Activated CD4-positive, alpha-beta T cell treated with anti-CD3 and anti-CD28 coated beads, Interleukin-2, amount 50 U/mL, for 24 hours (primary cell): ENCODE measurements around the gene LDLRAD4.

Source experiments
- DNase-seq, 2 donors: peaks; one replicate each; pipeline ENCODE4 v3.0.0-alpha.2; 2020; ENCODE audit warnings: low read depth in 1 of 2, low spot score in 1 of 2

The LDLRAD4 gene

GRCh38 chr18:13608791-13609532, 390.4 kb downstream of the LDLRAD4 start:
- peak in 1 of 2 donors; percentile 16 for DNase-seq

- DNase-seq, result no peak
Measured at GRCh38 chr18:13610555-13611141, 392.1 kb downstream of the LDLRAD4 start.

GRCh38 chr18:13611142-13611600, 392.6 kb downstream of the LDLRAD4 start:
- no peak for DNase-seq

- no peak for DNase-seq
Measured at GRCh38 chr18:13611601-13612195, 393.1 kb downstream of the LDLRAD4 start.

- DNase-seq, result peak; percentile 36 to 63
Measured at GRCh38 chr18:13612196-13612997, 393.8 kb downstream of the LDLRAD4 start.

DNA sequence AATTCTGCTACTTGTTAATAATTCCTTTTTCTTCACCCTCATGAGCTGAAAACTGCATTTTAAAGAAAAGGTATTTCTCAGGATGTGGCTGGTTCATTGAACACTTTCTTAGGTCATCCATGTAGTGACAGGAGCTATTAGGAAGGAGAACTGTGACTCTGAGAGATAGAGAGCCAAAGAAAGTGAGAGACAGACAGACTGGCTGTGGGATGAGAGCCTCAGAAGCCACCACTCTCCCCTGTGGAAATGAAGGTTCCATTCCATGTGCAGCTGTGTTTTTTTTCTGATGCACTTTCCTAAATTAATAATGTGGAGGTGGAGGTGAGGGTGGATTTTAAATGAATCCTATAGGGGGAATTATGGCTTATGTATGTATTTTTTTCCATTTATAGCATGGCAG, 394.5 kb downstream of the LDLRAD4 start:
- DNase-seq, result no peak

GRCh38 chr18:13613591-13614501, 395.3 kb downstream of the LDLRAD4 start:
- DNase-seq, result no peak

- no peak for DNase-seq
Measured at GRCh38 chr18:13614641-13615288, 396.2 kb downstream of the LDLRAD4 start.

DNA sequence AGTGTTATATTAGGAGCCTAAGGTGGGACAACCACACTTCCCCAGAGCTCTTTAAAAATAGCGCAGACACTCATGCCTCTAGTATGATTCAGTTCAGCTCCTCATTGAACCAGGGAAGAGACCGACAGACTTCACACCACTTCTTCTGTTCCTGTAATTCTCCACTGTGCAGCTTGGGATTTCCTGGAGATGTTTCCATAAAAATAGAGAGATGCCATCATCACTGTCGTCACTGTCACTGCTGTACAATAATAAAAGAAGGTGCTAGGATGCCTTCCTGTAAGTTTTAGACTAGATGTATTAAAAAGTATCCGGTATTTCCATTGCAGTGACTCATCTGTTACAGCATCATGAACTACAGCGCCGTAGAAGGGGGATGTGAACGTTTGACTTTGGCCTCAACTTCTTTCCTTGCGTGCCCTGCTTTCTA, 396.9 kb downstream of the LDLRAD4 start:
- DNase-seq, result no peak

GRCh38 chr18:13616041-13616440, 397.5 kb downstream of the LDLRAD4 start:
- no peak for DNase-seq

GRCh38 chr18:13616525-13617035, 398.0 kb downstream of the LDLRAD4 start:
- no peak for DNase-seq

DNA sequence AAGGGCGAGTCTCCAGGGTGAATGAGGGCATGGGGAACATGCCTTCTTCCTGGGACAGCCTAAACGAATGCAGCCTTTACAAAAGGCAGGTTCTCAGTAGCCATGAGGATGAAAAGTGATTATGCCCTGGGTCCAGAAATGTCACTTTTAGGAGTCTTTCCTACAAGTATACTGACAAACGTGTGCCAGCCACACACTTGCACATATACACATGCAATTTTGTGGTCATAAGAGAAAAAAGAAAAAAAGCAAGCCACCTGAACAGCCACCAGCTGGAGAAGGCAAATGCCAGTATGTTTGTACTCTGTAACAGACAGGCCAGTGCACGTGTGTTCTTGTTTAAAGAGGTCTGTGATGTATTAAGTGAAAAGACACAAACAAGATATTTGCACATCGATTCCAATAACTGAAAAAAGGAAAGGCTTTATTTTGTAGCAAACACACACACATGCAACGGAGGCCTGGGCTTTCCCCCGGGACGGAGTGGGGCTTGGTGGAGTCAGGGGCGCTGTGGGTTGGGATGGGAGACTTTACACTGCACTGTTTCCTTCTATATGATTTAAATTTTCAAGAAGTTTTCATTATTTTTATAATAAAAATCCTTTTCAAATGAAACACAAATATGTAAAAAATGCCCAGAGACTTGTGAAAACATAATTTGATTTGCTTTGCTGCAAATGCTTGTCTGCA, 399.4 kb downstream of the LDLRAD4 start:
- DNase-seq, result no peak

DNA sequence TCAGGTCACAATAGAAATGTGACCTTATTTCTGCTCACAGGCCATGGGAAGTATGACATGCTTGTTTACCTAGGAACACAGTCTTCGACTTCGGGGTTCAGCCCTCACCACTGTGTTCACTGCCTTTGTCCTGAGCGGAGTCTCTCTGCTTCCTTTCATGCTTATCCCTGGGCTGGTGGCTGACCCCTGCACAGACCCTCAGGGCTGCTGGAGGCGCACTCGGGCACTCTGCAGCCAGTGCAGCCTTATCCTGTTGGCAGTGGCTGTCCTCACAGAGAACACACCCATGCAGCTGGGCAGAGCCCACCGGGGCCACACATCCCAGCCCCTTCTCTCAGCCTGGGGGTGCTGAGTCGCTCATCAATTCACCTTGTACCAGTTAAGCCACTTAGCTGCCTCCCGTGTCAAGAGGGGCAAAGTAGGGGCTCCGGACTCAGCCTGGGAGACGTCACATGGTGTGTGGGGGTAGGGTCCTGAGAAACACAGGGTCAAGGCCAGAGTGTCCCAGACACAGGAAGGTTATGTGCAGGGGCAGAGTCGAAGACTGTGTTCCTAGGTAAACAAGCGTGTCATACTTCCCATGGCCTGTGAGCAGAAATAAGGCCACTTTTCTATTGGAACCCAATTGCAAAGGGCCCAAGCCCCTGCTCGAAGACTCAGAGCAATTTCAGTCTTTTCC, 400.3 kb downstream of the LDLRAD4 start:
- no peak for DNase-seq

GRCh38 chr18:13619505-13620205, 401.1 kb downstream of the LDLRAD4 start:
- no peak for DNase-seq

- DNase-seq, result no peak
Measured at GRCh38 chr18:13620206-13620672, 401.7 kb downstream of the LDLRAD4 start.

DNA sequence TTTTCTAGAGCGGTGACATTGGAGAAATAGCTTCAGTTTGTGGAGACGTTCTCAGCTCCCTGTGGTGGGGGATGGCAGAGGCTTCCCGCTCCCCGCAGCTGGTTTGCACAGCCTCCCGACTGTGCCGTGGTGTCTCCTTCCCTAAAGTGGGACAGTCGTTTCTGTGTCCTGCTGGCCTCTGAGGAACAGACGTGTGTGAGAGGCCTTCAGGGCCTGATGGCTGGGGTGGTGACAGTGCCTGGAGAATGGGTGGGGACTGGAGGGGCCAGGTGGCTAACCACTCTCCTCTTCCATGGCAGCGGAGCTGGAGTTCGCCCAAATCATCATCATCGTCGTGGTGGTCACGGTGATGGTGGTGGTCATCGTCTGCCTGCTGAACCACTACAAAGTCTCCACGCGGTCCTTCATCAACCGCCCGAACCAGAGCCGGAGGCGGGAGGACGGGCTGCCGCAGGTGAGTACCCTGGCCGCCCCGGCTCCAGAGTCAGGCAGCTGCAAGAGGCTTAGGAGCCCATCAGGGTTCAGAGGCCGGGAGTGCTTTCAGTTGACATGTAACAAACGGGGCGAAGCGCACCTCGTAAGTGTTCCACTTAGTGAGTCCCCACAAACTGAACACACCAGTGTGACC, 402.4 kb downstream of the LDLRAD4 start:
- DNase-seq, result no peak

- no peak for DNase-seq
Measured at GRCh38 chr18:13621446-13621849, 402.9 kb downstream of the LDLRAD4 start.
